Stomach (tissue), 9 donors: ENCODE data around the gene SPEM2. TPM values are rescaled to one million over a fixed set of nuclear protein-coding genes. Genes with fewer than 3 reads are reported as not detected.

Source experiments
- DNase-seq, 2 donors: peaks; one replicate each; pipeline versions ENCODE4 v3.0.0 to v3.0.0-alpha.2; 2013 to 2019
- H3K27ac ChIP-seq, 5 donors: fragments of 200-600 bp in 4 of 5; sonication (generic) in 4 of 5; one replicate each; pipeline ENCODE4 v1.5.1; 2013 to 2019; ENCODE audit warnings: mild to moderate bottlenecking in 1 of 5, moderate library complexity in 1 of 5
- H3K27me3 ChIP-seq, 3 donors: fragments of 200-600 bp; sonication (generic); one replicate each; pipeline ENCODE4 v1.5.1; 2017 to 2019; ENCODE audit warnings: mixed run types in 1 of 3
- H3K36me3 ChIP-seq, 4 donors: fragments of 200-600 bp; sonication (generic); 1 replicate in 3 of 4; 2 replicates in 1 of 4; pipeline ENCODE4 v1.5.1; 2016 to 2019
- H3K4me1 ChIP-seq, 4 donors: fragments of 200-600 bp; sonication (generic); one replicate each; pipeline ENCODE4 v1.5.1; 2016 to 2019
- H3K4me3 ChIP-seq, 4 donors: fragments of 200-600 bp; sonication (generic) in 3 of 4; one replicate each; pipeline ENCODE4 v1.5.1; 2016 to 2019; ENCODE audit warnings: mild to moderate bottlenecking in 1 of 4
- H3K9me3 ChIP-seq, 4 donors: fragments of 200-600 bp; sonication (generic); one replicate each; pipeline ENCODE4 v1.5.1; 2016 to 2019
- CTCF ChIP-seq, 7 experiments: fragments of 450-650 bp in 4 of 7; fragments of 200-600 bp in 3 of 7; sonication (generic) in 3 of 7; IDR thresholded peaks; one replicate each; pipeline ENCODE4 v1.5.1; 2016 to 2019; ENCODE audit warnings: antibody characterized with exemption in 7 of 7, control low read depth in 2 of 7, mild to moderate bottlenecking in 1 of 7
- EP300 ChIP-seq: sonication (generic); formaldehyde crosslinking; IDR thresholded peaks from one replicate; pipeline ENCODE4 v1.6.1; 2017; ENCODE audit warnings: antibody characterized with exemption
- POLR2A ChIP-seq, 4 donors: fragments of 450-650 bp; IDR thresholded peaks; one replicate each; pipeline ENCODE4 v1.6.1; 2016; ENCODE audit warnings: antibody characterized with exemption in 4 of 4, control low read depth in 2 of 4, mild to moderate bottlenecking in 1 of 4, moderate library complexity in 1 of 4
- POLR2AphosphoS5 ChIP-seq, 3 donors: sonication (generic); formaldehyde crosslinking; IDR thresholded peaks; one replicate each; pipeline ENCODE4 v1.6.1; 2016; ENCODE audit warnings: antibody characterized with exemption in 3 of 3
- WGBS, 5 donors: extraction: QIAGEN DNeasy Blood & Tissue Kit in 3 of 5; methylation state at CpG; one replicate each; pipeline versions ENCODE4 v1.1.5 to v1.1.7; 2013 to 2018; 5-methylcytosine and 5-hydroxymethylcytosine counted together
- intact Hi-C: fragments of 100-400 bp; cut with DNase I; formaldehyde crosslinking; loops from one replicate; pipeline ENCODE4 v1.15.1; 2023; ENCODE audit warnings: low total_unique reads
- polyA plus RNA-seq, 3 donors: library from polyadenylated mRNA; stranded (reverse); fragments of 200-250 nt; gene quantifications; one replicate each; pipeline ENCODE4 v1.2.3, GENCODE V29; 2013
- total RNA-seq, 5 donors: library from RNA; depleted of rRNA; stranded (reverse); fragments of >200 nt; gene quantifications; one replicate each; pipeline versions ENCODE4 v1.1.0 to v1.2.3, GENCODE V29; 2014 to 2016
- donor health status: healthy with polysubstance abuse.
- donor health status: Bipolar disorder and iron deficiency.
- donor health status: healthy.

The SPEM2 gene
- total and polyA plus RNA-seq, 8 donors, result not detected

DNA sequence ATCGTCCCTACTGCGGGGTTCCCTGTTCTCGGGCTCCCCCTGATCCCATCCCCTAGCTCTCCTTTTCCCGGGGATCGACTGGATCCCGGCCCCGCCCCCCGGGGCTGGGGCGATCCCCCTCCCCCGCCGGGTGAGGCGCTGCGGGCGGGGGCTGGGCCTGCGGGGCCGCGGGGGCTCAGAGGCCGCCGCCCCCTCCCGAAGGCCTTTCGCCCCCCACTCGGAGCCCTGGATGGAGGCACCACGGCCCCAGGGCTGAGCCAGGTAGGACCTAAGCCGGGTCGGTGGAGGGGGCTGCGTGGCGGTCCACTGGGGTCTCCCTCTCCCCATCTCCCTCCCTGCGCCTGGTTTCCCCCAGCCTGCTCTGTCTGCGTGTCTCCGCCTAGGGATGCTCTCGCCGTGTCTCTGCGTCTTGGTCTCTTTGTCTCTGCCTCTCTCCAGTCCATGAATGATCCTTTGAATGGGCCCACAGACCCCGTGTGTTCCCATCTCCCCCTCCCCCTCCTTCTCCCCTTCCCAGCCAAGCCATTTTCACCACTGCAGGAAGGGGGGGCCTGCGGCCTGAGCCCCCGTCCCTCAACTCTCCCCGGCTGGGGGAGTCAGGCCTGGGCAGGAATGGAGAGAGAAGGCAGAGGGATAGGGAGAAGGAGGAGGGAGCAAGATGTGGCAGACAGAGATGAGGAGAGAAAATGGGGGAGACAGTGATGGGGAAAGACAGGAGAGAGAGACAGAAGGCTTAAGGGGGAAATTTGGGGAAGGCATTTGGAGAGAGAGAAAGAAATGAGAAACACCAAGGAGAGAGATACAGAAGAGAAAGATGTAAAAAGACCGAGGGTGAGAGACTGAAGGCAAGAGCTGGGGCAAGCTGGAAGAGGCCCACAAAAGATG is 19.8 kb upstream of the SPEM2 start:
- TF ChIP-seq CTCF (IDR thresholded peaks at IDR 0.05), result no peak
- TF ChIP-seq POLR2A (IDR thresholded peaks at IDR 0.05), result no peak
- TF ChIP-seq EP300, result no peak
- TF ChIP-seq POLR2AphosphoS5 (IDR thresholded peaks at IDR 0.05), result no peak
- peaks cover 0 to 23% (median 18%) of the 10 kb centered on the region in 4 donors for H3K36me3 ChIP-seq
- DNase-seq, result peak in 1 of 2 donors; percentile 60
- peaks cover 0 to 13% (median 0%) of the 10 kb centered on the region in 3 donors for H3K27me3 ChIP-seq
- intact Hi-C loops, result no loop called here
- peak overlapping the region; percentile 71 to 80 (median 74) for H3K4me3 ChIP-seq
- H3K9me3 ChIP-seq, result no peaks in the 10 kb centered on the region
- peak overlapping the region; percentile 47 to 94 (median 93) for H3K27ac ChIP-seq
- 10 to 18% (median 12%) methylated on average over 25 to 38 of the region's 38 CpGs for WGBS, 5 donors
- H3K4me1 ChIP-seq, result peaks cover 30 to 42% (median 36%) of the 10 kb centered on the region in 4 donors

GRCh38 chr17:7406235-7406825 is 19.1 kb upstream of the SPEM2 start:
- H3K9me3 ChIP-seq, result no peaks in the 10 kb centered on the region
- H3K4me3 ChIP-seq, result peak overlapping the region in 1 of 4 donors; percentile 74
- peak overlapping the region in 2 of 5 donors; percentile 90 to 94 for H3K27ac ChIP-seq
- peaks cover 0 to 25% (median 19%) of the 10 kb centered on the region in 4 donors for H3K36me3 ChIP-seq
- no peak for DNase-seq
- TF ChIP-seq CTCF (IDR thresholded peaks at IDR 0.05), result no peak
- H3K4me1 ChIP-seq, result peaks cover 30 to 42% (median 34%) of the 10 kb centered on the region in 4 donors
- 34 to 52% (median 47%) methylated on average over 7 to 12 of the region's 12 CpGs for WGBS, 5 donors
- intact Hi-C loops, result no loop called here
- H3K27me3 ChIP-seq, result peaks cover 0 to 13% (median 0%) of the 10 kb centered on the region in 3 donors

DNA sequence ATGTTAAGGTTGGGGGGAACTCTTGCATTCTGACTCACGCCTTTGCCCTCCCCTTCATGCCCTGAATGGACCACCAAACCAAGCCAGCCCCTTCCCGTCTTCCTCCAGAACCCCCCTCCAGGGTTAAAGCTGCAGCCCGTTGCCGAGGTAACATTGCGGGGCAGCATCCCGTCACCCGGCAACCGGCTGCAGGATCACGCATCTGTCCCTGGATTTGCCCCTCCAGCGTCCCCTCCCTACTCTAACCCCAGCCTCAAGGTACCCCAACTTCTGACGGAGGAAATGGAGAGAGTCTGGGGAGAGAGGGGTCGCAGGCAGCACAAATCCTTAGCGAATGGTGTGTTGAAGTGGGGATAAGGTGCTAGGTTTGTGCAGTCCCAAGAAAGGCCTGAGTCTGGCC is 18.3 kb upstream of the SPEM2 start:
- intact Hi-C loops, result no loop called here
- H3K4me3 ChIP-seq, result no peak overlapping the region
- no peak for TF ChIP-seq POLR2AphosphoS5 (IDR thresholded peaks at IDR 0.05)
- no peak for TF ChIP-seq CTCF (IDR thresholded peaks at IDR 0.05)
- TF ChIP-seq EP300, result no peak
- TF ChIP-seq POLR2A (IDR thresholded peaks at IDR 0.05), result no peak

DNA sequence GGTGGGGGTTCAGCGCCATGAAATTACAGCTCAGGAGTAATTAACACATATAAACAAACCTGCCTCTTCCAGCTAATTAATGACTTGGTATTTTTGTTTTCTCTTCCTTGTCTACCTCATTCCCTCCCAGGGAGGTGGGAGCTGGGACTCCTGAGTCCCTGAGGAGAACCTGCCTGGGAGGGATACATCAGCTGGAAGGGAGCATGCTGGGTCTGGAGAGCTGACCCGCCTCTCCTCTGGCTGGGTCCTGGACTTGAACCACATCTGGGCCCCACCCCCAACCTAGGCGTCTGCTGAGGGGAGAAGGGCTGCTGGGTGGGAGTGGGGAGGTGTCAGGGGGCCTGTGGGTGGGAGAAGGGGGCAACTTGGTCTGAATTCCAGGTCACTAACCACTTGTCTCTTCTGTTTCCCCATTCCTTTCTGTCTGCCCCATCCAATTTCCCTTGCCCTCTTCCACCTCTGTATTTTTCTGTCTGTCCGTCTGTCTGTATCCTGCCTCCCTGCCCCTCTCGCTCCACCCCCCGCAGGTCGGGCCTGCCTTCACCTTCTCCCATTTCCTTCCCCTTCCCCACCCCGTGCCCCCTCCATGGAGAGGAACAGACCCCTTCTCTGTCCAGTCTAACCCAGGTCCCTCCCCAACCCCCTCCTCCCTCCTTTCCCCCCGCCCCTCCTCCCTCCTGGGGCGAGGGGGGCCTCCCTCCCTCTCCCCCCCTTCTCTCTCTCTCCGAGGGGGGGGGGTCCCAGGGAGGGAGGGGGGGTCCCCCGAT is 17.7 kb upstream of the SPEM2 start, which contains the start of gene NLGN2:
NLGN2 (plus strand) TSS at position 361 of the 767 bp plus-strand sequence. CDS start 411 bp downstream, outside the sequence.
- Histone ChIP-seq H3K4me3 (peak within 1 kb of the TSS in 1 of 4 donors; percentile 6), H3K36me3 (peaks cover 0 to 25% (median 19%) of the 10 kb centered on the region in 4 donors), H3K9me3 (no peaks in the 10 kb centered on the region), H3K27ac (no peak within 1 kb of the TSS), H3K27me3 (peaks cover 0 to 13% (median 0%) of the 10 kb centered on the region in 3 donors), H3K4me1 (peaks cover 25 to 32% (median 27%) of the 10 kb centered on the region in 4 donors)
- DNase-seq, result no peak
- WGBS, 5 donors, result 39 to 63% (median 45%) methylated on average over 8 to 11 of the region's 12 CpGs
- intact Hi-C loops, result no loop called here
- TF ChIP-seq EP300 (no peak), POLR2A (IDR thresholded peaks at IDR 0.05) (no peak), CTCF (IDR thresholded peaks at IDR 0.05) (no peak), POLR2AphosphoS5 (IDR thresholded peaks at IDR 0.05) (no peak)

More for the DNA sequence above, 18.3 kb upstream of the SPEM2 start:
- H3K27ac ChIP-seq, result no peak overlapping the region
- H3K9me3 ChIP-seq, result no peaks in the 10 kb centered on the region
- 79 to 90% (median 81%) methylated on average over 13 of the region's 13 CpGs for WGBS, 5 donors
- no peak for DNase-seq
- H3K36me3 ChIP-seq, result peaks cover 0 to 25% (median 19%) of the 10 kb centered on the region in 4 donors
- peaks cover 30 to 38% (median 33%) of the 10 kb centered on the region in 4 donors for H3K4me1 ChIP-seq
- H3K27me3 ChIP-seq, result peaks cover 0 to 13% (median 0%) of the 10 kb centered on the region in 3 donors
